NCI-H1105 (cell line): ENCODE data around the gene NTRK2.

Experiments
- DNase-seq: peaks from one replicate; lab custom pipeline; 2025; lab: John Stamatoyannopoulos, UW

NTRK2 gene

DNA sequence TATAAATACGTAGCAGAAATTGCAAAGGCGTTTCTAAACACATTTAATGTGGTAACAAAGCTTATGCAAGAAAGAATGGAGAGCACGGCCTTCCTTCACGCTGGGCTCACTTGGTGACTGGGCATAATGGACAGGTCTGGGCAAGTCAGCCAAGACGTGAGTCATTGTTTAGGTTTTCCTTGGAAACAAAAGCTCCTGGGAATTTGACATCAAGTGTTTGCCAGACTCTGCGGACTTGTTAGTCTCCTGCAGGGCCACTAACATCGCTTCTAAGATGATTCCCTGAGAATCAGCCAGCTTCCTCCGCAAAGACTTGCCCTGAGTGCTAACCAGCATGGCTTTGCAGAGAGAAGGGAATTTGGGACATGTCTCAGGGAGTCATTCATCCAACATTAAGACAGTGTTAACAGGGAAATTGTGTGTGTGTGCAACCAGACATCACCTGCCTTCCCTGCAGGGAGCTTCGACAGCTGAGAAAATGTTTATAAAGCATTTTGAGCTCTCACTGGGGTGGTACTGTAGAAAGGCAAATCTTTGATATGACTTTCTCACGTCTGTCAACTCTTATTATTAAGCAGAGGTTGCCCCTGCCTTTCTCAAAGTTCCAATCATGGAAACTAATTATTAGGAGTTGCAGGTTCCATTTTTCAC, 182.5 kb downstream of the NTRK2 start:
- no peak for DNase-seq

- no peak for DNase-seq
These were observed 183.2 kb downstream of the NTRK2 start for GRCh38 chr9:84852617-84853301.

- no peak for DNase-seq
These were observed 186.7 kb downstream of the NTRK2 start for GRCh38 chr9:84856181-84856632.

- no peak for DNase-seq
These were observed 187.7 kb downstream of the NTRK2 start for GRCh38 chr9:84857211-84857610.

GRCh38 chr9:84858364-84858763, 188.8 kb downstream of the NTRK2 start:
- DNase-seq = no peak

DNA sequence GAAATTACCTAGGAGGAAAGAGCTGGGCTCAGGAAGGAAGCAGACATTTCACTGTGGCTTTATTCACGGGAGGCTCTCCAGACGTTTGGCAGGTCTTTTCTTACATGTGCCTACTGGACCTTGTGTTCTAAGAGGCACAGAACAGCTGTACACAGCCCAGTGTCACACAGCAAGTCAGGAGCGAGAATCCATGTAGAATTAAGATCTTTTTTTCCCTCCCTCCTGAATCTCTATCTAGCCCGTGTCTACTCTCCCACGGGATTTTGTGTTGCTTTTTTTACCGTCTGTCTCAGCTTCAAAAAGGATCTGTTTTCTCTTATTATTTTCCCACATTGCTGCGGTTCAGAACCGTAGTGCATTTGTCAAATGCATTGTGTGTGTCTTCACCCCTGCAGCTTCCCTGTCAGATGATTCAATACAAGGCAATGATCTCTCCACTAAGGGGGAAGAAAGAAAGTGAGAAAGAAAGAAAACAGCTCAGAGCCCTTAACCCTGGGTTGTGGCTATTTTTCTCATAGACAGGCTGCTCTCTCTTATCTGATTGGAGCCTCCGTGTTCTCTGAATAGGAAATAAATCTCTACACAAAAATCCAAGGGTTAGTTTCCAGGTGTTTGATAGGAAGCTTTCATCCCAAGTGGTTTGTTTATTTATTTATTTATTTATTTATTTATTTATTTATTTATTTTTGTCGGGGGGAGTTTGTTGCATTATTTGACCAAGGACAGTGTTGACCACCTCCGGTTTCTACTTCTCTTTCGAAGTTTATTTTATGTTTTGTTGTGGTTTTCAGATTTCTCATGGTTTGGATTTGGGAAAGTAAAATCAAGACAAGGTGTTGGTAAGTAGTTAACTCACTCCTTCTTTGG, 191.0 kb downstream of the NTRK2 start:
- DNase-seq = no peak

GRCh38 chr9:84861455-84861854, 191.9 kb downstream of the NTRK2 start:
- DNase-seq = no peak

GRCh38 chr9:84862308-84862707, 192.8 kb downstream of the NTRK2 start:
- no peak for DNase-seq

- no peak for DNase-seq
These were observed 193.3 kb downstream of the NTRK2 start for GRCh38 chr9:84862810-84863287.

DNA sequence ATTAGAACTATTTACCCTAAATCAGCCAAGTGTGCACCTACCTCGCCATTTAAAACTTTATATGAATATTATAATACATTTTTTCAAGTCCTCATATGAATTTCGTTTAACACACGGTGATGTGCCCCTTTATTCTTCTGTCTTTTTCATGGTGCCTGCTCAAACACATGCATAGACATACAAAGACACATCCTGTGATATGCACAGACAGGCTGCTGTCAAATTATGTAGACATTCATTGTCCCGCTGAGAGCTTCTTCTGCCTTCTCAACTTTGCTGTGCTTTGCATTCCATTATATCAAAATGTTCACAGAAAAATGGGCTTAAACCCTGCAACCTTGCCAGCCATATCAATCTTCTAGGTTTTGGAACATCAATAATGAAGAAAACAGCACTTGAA, 193.8 kb downstream of the NTRK2 start:
- DNase-seq = no peak

- no peak for DNase-seq
These were observed 197.1 kb downstream of the NTRK2 start for GRCh38 chr9:84866396-84867175.

DNA sequence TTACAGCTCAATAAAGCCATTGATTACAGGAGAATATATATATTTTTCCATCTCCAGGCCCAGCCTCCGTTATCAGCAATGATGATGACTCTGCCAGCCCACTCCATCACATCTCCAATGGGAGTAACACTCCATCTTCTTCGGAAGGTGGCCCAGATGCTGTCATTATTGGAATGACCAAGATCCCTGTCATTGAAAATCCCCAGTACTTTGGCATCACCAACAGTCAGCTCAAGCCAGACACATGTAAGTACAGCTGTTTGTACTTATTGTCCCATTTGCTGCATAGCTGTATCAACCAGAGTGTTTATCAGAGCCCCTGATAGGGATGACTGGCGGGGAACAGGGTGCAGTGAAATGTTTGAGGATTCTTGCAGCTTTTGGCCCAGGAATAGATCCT, 197.7 kb downstream of the NTRK2 start:
- no peak for DNase-seq

DNA sequence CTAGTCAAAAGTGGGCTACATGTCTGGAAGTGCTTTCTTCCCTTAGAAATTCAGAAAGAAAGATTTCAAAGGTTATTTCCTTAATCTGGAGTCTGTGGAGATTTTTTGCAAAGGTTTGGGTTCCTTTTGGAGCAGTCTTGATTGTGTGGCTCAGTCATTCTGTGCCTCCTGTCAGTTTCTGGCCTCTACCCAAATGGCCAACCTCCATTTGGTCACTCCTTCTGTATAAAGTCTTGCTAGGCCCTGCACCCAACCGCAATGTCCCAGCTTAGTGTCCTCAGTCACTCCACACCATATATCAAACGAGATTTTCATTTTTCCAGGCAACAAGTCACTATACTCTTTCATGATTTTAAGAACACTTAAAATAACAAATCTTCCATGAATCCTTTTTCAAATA, 199.6 kb downstream of the NTRK2 start:
- no peak for DNase-seq

- DNase-seq = no peak
These were observed 202.5 kb downstream of the NTRK2 start for GRCh38 chr9:84871983-84872382.

DNA sequence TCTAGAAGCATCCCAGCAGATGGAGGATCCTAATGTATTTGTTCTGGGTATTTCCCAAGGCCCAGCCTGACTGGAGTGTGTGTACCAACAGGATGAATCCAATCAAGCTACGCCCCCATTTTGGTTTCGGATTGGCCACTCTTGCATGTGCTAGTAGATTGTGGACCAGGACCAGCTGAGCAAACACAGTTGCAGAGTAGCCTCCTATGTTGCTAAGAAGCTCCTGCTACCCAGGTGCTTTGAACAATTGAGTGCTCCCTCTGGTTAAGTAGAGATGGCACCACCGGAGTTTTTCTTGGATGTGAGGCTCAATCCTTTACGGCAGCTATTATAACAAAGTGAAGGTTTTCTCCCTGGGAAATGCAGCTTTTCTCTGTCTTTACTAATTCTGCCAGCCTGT, 204.5 kb downstream of the NTRK2 start:
- DNase-seq = no peak

DNA sequence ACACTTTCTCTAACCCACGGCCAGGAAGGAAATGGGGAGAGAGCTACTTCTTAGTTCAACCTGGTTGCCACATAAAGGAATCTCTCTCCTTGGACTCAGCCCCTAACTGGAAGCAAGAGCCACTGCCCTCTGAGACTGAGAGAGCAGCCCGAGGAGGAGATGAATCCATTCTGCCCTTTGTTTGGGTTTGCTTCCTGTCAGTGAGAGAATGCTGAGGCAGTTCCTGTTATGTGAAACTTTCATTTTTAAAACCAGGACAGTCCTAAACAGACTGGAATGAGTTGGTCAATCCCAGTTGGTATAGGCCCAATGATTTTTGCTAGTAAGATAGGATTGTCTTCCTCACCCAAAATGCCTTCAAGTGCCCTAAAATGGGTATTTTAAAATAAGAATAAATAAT, 205.1 kb downstream of the NTRK2 start:
- DNase-seq = no peak

DNA sequence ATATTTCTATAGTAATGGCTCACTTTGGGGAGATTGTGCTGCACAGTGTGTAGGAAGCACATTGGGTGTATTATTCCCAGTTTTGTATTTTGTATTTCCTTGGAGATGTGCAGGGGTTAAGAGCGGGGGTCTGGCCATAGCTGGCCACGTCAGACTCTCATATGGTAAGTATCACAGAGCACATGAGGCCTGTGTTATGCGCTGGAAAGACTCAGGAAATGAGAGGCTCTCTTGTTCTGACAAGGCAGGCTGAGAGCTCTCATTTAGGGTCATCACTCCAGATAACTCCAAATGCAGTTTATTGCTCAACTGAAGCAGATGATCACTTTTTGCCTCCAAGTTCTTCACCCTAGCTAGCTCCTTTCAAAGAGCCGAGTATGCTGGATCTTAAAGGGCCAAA, 205.7 kb downstream of the NTRK2 start:
- no peak for DNase-seq

DNA sequence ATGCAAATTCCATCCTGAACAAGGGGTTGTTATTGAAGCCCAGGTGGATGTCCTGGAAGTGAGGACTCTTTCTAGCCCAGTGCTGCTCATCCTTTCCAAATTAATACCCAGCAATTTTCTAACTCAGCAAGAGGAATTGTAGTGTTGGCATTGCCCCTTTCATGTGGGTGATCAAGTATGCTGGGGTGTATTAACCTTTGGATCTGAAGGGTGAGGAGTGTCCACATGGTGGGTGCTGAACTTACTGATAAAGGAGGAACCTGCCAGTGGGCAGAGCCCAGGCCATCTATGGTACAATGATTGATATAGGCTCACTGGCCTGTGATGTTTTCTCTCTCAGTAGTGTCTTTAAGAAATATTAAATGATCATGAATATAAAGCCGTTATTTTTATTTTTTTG, 210.1 kb downstream of the NTRK2 start:
- DNase-seq = no peak

DNA sequence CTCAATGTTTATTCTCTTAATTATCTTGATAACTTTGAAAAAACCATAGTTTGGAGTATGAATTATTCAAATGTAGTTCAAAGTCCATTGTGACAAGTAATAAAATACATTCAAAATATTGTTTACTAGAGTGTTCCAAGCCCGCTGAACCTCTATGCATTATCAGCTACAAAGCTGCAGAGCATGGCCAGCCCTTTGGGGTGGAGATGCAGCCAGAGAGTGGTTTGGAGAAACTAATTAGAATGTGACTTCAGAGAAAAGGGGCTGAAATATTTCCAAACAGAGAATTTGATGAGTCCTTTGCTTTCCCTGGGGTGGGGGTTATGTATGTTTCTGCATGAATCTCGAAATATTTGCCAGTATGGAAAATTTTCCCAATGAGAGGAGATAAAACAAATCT, 211.3 kb downstream of the NTRK2 start:
- no peak for DNase-seq

GRCh38 chr9:84886866-84887265, 217.3 kb downstream of the NTRK2 start:
- DNase-seq = no peak

DNA sequence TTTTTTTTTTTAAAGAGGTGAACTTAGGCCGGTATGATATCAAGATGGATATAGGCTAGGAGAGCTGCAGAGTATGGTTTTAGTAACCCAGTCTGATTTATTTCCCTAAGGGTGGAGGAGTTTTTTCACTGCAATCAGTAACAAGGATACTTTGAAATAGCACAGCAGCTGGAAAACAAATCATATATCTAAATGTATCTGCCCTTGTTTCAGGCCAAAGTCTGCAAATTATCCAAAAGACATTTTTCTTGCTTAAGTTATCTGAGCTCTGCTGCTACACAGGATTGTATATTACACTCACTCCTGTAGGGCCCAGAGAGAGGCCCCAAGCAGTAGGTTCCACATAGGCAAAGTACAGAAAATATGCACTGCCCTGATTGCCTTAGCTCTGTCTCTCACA, 222.4 kb downstream of the NTRK2 start:
- DNase-seq = no peak
